Panc1 (cell line): ENCODE measurements around the gene PRR36. TPM values are rescaled to one million over a fixed set of nuclear protein-coding genes. Genes with fewer than 3 reads are reported as not detected.

Source experiments
- ATAC-seq: fragments of 200-7000 bp; cut with Tn5 transposase; 2 replicates; pipeline ENCODE4 v1.9.1; 2020; ENCODE audit warnings: mild to moderate bottlenecking, moderate library complexity
- BruUV-seq: library from RNA; stranded (reverse); fragments of 400-500 nt; replicated peaks from 2 replicates; lab custom pipeline; 2021; lab: Mats Ljungman, UMichigan
- CTCF ChIA-PET: fragments of 300-600 bp; sonication (Branson Sonifier 250); formaldehyde crosslinking; loops from one replicate; lab custom pipeline; 2022; ENCODE audit warnings: antibody characterized with exemption; lab: Charles Lee
- POLR2A ChIA-PET: fragments of 300-600 bp; sonication (Branson Sonifier 250); formaldehyde crosslinking; loops from one replicate; lab custom pipeline; 2022; ENCODE audit warnings: antibody characterized with exemption; lab: Charles Lee
- DNase-seq: peaks from one replicate; pipeline ENCODE4 v3.0.0-alpha.2; 2010; ENCODE audit warnings: low read depth, low spot score
- H3K27ac ChIP-seq: 2 replicates; pipeline ENCODE4 v1.5.1; 2011; ENCODE audit warnings: mild to moderate bottlenecking, low read length, inconsistent platforms
- H3K27me3 ChIP-seq: fragments of 200-500 bp; sonication (Bioruptor generic); 2 replicates; pipeline ENCODE4 v1.6.0; 2014; ENCODE audit warnings: low read length, inconsistent platforms; ENCODE audit not compliant: control insufficient read depth, insufficient read depth
- H3K36me3 ChIP-seq: fragments of 200-500 bp; sonication (Bioruptor generic); 2 replicates; pipeline ENCODE4 v1.5.1; 2014; ENCODE audit warnings: inconsistent platforms, mild to moderate bottlenecking, low read length, moderate library complexity; ENCODE audit not compliant: control insufficient read depth, insufficient read depth
- H3K4me1 ChIP-seq: 2 replicates; pipeline ENCODE4 v1.5.1; 2011; ENCODE audit warnings: inconsistent platforms, mild to moderate bottlenecking, low read length, moderate library complexity; ENCODE audit not compliant: control insufficient read depth, insufficient read depth
- H3K4me3 ChIP-seq, 2 experiments: 2 replicates each; pipeline ENCODE4 v1.5.1; 2011 to 2012; ENCODE audit warnings: low read depth in 2 of 2, low read length in 2 of 2, mild to moderate bottlenecking in 2 of 2, inconsistent platforms in 1 of 2, moderate library complexity in 1 of 2
- H3K9me3 ChIP-seq: fragments of 200-500 bp; sonication (Bioruptor generic); 2 replicates; pipeline ENCODE4 v1.5.1; 2014; ENCODE audit warnings: low read depth, mild to moderate bottlenecking, inconsistent platforms, low read length, moderate library complexity; ENCODE audit not compliant: control insufficient read depth, insufficient read depth
- POLR2AphosphoS5 ChIP-seq: IDR thresholded peaks from 2 replicates; pipeline ENCODE4 v1.6.1; 2012; ENCODE audit warnings: mild to moderate bottlenecking, low read depth, low read length, moderate library complexity
- SIN3A ChIP-seq: IDR thresholded peaks from 2 replicates; pipeline ENCODE4 v1.6.1; 2012; ENCODE audit warnings: low read depth, mild to moderate bottlenecking, low read length, moderate library complexity, borderline replicate concordance; ENCODE audit not compliant: insufficient read depth
- TCF7L2 ChIP-seq: IDR thresholded peaks from 2 replicates; pipeline ENCODE4 v1.6.1; 2011; ENCODE audit warnings: mild to moderate bottlenecking, low read depth, low read length, inconsistent platforms
- in situ Hi-C: cut with HindIII; loops from 2 replicates; pipeline ENCODE4 v1.10.0; 2016; ENCODE audit warnings: low sequenced_read_pairs, low pct_unique_long_range_greater_than_20kb
- intact Hi-C: fragments of 100-400 bp; cut with micrococcal nuclease; formaldehyde crosslinking; loops from one replicate; pipeline ENCODE4 v1.10.0; 2022; ENCODE audit not compliant: unreplicated experiment
- total RNA-seq: library from RNA; stranded (reverse); gene quantifications from one replicate; pipeline ENCODE4 v1.2.1, GENCODE V29; 2021; ENCODE audit not compliant: unreplicated experiment
- TF ChIP-seq, protein P1 (sequence below), 2 experiments: IDR thresholded peaks; 2 replicates each; pipeline ENCODE4 v1.6.1; 2011 to 2012; ENCODE audit warnings: low read depth in 2 of 2, control low read depth in 1 of 2, low read length in 1 of 2, mild to moderate bottlenecking in 1 of 2, moderate library complexity in 1 of 2; ENCODE audit not compliant: insufficient read depth in 1 of 2
- TF ChIP-seq, protein P2 (sequence below): fragments of 450-650 bp; IDR thresholded peaks from 2 replicates; pipeline ENCODE4 v1.5.1; 2017; ENCODE audit warnings: mild to moderate bottlenecking

PRR36 gene
- total RNA-seq, 1 experiment from 2014 or later, result 3.7 TPM

DNA sequence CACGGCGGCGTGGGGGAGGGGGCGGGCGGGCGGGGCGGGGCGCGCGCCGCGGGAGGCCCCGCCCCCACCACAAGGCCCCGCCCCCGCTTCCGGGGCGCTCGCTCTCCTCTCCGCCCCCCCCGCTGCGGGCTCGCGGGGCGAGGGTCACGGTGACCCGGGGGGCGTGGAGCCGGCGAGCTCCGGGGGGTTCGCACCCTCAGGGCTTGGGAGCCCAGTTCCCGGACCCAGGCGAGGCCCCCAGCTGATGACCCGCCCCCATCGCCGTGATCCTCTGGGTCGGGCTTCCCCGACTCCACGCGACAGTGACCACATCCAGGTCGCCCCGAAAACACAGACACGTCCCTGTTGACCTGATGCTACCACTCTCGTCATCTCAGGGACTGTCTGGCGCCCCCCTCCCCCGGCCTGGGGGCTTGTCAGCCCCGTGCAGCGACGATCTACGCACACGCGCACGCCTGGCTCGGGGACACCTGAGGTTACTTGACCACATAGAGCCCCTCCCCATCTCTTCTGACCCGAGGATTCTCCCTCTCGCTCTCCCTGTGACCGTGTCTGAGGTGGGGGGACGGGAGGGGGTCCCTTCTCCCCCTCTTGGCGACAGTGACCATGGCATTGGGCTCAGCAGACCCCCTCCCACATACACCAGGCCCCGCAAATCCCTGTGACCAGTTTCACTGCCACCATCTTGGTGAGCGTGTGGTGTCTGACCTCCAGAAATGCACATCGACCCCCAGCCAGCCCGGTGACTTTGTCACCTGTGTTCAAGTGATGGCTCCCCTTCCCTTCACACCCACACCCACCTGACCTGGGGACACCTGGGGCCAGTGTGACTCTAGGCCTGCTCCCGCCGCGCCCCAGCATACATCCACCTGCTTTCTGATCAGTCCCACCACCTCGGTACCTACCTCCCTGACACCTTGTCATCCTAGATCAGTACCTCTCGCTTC, 30.2 kb upstream of the PRR36 start:
- no peaks in the 10 kb centered on the region for H3K27me3 ChIP-seq
- in situ Hi-C loops, result no loop called here
- peaks cover 6% of the 10 kb centered on the region; the same call in 1 of the 2 replicates for H3K4me1 ChIP-seq
- ATAC-seq (peak; percentile 32), DNase-seq (no peak)
- H3K36me3 ChIP-seq, result no peaks in the 10 kb centered on the region; the same call in 1 of the 2 replicates
- no peaks in the 10 kb centered on the region for H3K9me3 ChIP-seq
- H3K4me3 ChIP-seq, result peak overlapping the region; percentile 80 to 82
- POLR2A ChIA-PET, result no interaction called here
- H3K27ac ChIP-seq, result peak overlapping the region; percentile 84
- BruUV-seq, result no TSS peak
- intact Hi-C loops, result no loop called here
- TF ChIP-seq, protein P1, sequence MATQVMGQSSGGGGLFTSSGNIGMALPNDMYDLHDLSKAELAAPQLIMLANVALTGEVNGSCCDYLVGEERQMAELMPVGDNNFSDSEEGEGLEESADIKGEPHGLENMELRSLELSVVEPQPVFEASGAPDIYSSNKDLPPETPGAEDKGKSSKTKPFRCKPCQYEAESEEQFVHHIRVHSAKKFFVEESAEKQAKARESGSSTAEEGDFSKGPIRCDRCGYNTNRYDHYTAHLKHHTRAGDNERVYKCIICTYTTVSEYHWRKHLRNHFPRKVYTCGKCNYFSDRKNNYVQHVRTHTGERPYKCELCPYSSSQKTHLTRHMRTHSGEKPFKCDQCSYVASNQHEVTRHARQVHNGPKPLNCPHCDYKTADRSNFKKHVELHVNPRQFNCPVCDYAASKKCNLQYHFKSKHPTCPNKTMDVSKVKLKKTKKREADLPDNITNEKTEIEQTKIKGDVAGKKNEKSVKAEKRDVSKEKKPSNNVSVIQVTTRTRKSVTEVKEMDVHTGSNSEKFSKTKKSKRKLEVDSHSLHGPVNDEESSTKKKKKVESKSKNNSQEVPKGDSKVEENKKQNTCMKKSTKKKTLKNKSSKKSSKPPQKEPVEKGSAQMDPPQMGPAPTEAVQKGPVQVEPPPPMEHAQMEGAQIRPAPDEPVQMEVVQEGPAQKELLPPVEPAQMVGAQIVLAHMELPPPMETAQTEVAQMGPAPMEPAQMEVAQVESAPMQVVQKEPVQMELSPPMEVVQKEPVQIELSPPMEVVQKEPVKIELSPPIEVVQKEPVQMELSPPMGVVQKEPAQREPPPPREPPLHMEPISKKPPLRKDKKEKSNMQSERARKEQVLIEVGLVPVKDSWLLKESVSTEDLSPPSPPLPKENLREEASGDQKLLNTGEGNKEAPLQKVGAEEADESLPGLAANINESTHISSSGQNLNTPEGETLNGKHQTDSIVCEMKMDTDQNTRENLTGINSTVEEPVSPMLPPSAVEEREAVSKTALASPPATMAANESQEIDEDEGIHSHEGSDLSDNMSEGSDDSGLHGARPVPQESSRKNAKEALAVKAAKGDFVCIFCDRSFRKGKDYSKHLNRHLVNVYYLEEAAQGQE (IDR thresholded peaks at IDR 0.05; ENCODE audit: insufficient read depth in 1 of 2, low read depth in 2 of 2, low read length in 1 of 2), result no peak
- TF ChIP-seq POLR2AphosphoS5 (no peak), TCF7L2 (no peak), SIN3A (no peak; the same call in 1 of the 2 replicates)
- TF ChIP-seq, protein P2, sequence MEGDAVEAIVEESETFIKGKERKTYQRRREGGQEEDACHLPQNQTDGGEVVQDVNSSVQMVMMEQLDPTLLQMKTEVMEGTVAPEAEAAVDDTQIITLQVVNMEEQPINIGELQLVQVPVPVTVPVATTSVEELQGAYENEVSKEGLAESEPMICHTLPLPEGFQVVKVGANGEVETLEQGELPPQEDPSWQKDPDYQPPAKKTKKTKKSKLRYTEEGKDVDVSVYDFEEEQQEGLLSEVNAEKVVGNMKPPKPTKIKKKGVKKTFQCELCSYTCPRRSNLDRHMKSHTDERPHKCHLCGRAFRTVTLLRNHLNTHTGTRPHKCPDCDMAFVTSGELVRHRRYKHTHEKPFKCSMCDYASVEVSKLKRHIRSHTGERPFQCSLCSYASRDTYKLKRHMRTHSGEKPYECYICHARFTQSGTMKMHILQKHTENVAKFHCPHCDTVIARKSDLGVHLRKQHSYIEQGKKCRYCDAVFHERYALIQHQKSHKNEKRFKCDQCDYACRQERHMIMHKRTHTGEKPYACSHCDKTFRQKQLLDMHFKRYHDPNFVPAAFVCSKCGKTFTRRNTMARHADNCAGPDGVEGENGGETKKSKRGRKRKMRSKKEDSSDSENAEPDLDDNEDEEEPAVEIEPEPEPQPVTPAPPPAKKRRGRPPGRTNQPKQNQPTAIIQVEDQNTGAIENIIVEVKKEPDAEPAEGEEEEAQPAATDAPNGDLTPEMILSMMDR, result no peak
- CTCF ChIA-PET, result no interaction called here

GRCh38 chr19:7903244-7904073, 29.3 kb upstream of the PRR36 start, which contains the start of gene MAP2K7:
TSS of gene MAP2K7 (plus strand) at chr19:7903877. CDS start at chr19:7903945, 68 bp downstream.
- intact Hi-C loops, result no loop called here
- in situ Hi-C loops, result no loop called here

More at GRCh38 chr19:7903244-7904073, 29.3 kb upstream of the PRR36 start, which contains the start of gene MAP2K7:
- ChIA-PET POLR2A (no interaction called here), CTCF (no interaction called here)
- H3K27me3 ChIP-seq, result no peaks in the 10 kb centered on the region
- peaks cover 6% of the 10 kb centered on the region; the same call in 1 of the 2 replicates for H3K4me1 ChIP-seq
- ATAC-seq (peak; percentile 83), DNase-seq (peak; percentile 95)
- peak within 1 kb of the TSS; percentile 96 for H3K27ac ChIP-seq
- TF ChIP-seq SIN3A (peak; percentile 41; the same call in 1 of the 2 replicates), POLR2AphosphoS5 (peak; percentile 95), TCF7L2 (no peak)
- TF ChIP-seq, protein P2, result peak; percentile 90
- TF ChIP-seq, protein P1 (IDR thresholded peaks at IDR 0.05; ENCODE audit: insufficient read depth in 1 of 2, low read depth in 2 of 2, low read length in 1 of 2), result peak in 1 of 2 experiments; percentile 76; a peak in 2 of 4 replicates
- no peaks in the 10 kb centered on the region; the same call in 1 of the 2 replicates for H3K36me3 ChIP-seq
- H3K4me3 ChIP-seq, result peak within 1 kb of the TSS; percentile 80 to 82
- no peaks in the 10 kb centered on the region for H3K9me3 ChIP-seq
- no TSS peak for BruUV-seq
